ENCODE measurements around the gene RALGPS2.

The RALGPS2 gene

GRCh38 chr1:178796013-178796412 is 71.0 kb downstream of the RALGPS2 start:
- TF ChIP-seq, protein P1, sequence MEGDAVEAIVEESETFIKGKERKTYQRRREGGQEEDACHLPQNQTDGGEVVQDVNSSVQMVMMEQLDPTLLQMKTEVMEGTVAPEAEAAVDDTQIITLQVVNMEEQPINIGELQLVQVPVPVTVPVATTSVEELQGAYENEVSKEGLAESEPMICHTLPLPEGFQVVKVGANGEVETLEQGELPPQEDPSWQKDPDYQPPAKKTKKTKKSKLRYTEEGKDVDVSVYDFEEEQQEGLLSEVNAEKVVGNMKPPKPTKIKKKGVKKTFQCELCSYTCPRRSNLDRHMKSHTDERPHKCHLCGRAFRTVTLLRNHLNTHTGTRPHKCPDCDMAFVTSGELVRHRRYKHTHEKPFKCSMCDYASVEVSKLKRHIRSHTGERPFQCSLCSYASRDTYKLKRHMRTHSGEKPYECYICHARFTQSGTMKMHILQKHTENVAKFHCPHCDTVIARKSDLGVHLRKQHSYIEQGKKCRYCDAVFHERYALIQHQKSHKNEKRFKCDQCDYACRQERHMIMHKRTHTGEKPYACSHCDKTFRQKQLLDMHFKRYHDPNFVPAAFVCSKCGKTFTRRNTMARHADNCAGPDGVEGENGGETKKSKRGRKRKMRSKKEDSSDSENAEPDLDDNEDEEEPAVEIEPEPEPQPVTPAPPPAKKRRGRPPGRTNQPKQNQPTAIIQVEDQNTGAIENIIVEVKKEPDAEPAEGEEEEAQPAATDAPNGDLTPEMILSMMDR (conservative IDR thresholded peaks at IDR 0.05; ENCODE audit: low read depth, low read length), result no peak
- no peak for DNase-seq (ENCODE audit: low read depth)
- H3K4me3 ChIP-seq (ENCODE audit: low read depth, low read length), result no peak overlapping the region

GRCh38 chr1:178797590-178797989 is 72.5 kb downstream of the RALGPS2 start:
- DNase-seq (ENCODE audit: low read depth), result no peak
- TF ChIP-seq, protein P1 (conservative IDR thresholded peaks at IDR 0.05; ENCODE audit: low read depth, low read length), result no peak
- H3K4me3 ChIP-seq (ENCODE audit: low read depth, low read length), result no peak overlapping the region

DNA sequence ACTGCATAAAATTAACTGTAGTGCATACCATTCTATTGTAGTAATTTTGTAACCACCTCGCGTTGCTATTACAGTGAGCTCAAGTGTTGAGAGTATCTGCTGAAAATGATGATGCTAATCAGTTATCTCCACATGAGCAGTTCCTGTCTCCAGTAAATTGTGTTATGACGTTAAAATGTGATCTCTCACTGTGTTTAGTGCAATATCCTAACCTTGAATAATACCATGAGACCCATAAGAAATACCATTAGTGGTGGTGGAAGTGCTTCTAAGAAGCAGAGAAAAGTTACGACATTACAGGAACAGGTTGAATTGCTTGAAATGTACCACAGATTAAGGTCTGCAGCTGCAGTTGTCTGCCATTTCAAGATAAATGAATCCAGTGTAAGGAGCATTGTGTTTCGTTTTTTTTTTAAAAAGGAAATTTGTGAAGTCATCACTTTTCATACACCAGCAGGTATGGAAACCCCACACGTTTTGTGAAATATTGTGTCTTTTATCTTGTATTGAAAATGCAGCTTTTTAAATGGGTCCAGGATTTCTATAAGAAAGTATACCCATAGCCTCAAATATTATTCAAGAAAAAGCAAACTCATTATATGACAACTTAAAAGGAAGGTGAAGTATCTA is 73.3 kb downstream of the RALGPS2 start:
- no peak overlapping the region for H3K4me3 ChIP-seq (ENCODE audit: low read depth, low read length)
- no peak for DNase-seq (ENCODE audit: low read depth)
- TF ChIP-seq, protein P1 (conservative IDR thresholded peaks at IDR 0.05; ENCODE audit: low read depth, low read length), result no peak

GRCh38 chr1:178802873-178803272 is 77.8 kb downstream of the RALGPS2 start:
- TF ChIP-seq, protein P1 (conservative IDR thresholded peaks at IDR 0.05; ENCODE audit: low read depth, low read length), result no peak

DNA sequence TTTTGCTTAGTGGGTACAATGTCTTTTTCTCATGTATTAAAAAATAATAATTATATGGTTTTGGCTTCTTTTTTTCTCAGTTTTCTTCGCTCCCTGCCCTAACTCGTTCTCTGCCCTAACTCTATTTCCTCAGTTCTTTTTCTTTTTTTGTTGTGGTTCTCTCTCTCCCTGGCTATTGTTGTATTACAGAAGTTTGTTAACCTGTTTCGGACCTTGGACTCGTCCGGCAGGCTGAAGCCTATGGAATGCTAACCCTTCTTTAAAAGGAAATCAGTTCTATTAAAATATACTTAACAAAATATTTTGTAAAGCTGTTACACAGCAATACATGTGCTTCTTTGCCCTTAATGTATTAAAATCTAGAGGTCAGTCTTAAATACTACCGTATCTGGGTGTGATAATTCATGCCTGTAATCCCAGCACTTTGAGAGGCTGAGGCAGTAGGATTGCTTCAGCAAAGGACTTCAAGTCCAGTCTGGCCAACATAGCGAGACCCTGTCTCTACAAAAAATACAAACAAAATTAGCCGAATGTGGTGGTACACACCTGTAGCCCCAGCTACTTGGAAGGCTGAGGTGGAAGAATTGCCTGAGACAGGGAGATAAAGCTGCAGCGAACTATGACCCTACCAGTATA is 81.7 kb downstream of the RALGPS2 start:
- TF ChIP-seq, protein P1 (conservative IDR thresholded peaks at IDR 0.05; ENCODE audit: low read depth, low read length), result no peak
- no peak overlapping the region for H3K4me3 ChIP-seq (ENCODE audit: low read depth, low read length)
- no peak for DNase-seq (ENCODE audit: low read depth)

More at GRCh38 chr1:178802873-178803272, 77.8 kb downstream of the RALGPS2 start:
- no peak overlapping the region for H3K4me3 ChIP-seq (ENCODE audit: low read depth, low read length)
- DNase-seq (ENCODE audit: low read depth), result no peak

- TF ChIP-seq, protein P1 (conservative IDR thresholded peaks at IDR 0.05; ENCODE audit: low read depth, low read length), result no peak
- H3K4me3 ChIP-seq (ENCODE audit: low read depth, low read length), result no peak overlapping the region
- no peak for DNase-seq (ENCODE audit: low read depth)
These were observed 83.5 kb downstream of the RALGPS2 start for GRCh38 chr1:178808529-178808928.

DNA sequence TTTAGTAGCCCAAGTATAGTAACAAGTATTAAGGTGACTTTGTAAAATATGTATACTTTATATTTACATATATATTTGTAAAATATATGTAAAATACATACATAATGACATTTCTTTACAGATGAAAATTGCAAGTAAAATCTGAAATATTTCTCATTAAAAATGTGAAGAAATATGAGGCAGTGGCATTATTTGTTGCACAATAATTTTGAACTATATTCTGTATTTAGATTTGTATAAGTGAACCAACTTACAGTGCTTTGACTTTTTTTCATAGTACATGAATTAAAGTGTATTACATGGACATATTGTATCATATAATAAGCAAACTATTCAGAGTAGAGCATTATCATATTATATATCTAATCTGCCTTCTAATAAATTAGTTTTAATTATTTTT is 85.5 kb downstream of the RALGPS2 start:
- DNase-seq (ENCODE audit: low read depth), result no peak
- TF ChIP-seq, protein P1 (conservative IDR thresholded peaks at IDR 0.05; ENCODE audit: low read depth, low read length), result no peak

More for the DNA sequence above, 85.5 kb downstream of the RALGPS2 start:
- H3K4me3 ChIP-seq (ENCODE audit: low read depth, low read length), result no peak overlapping the region

Data from choroid plexus epithelial cell (primary cell).